GM06990 (cell line): Measurements from ENCODE around the gene XYLT2.

ENCODE experiments used
- DNase-seq: peaks from one replicate; pipeline ENCODE4 v3.0.0-alpha.2; 2011; ENCODE audit not compliant: insufficient read length; ENCODE audit errors: extremely low read depth
- H3K27me3 ChIP-seq: replicated peaks from 2 replicates; pipeline ENCODE4 v1.6.0; 2011; ENCODE audit warnings: low read length; ENCODE audit not compliant: control insufficient read depth, insufficient read depth
- H3K36me3 ChIP-seq: 2 replicates; pipeline ENCODE4 v1.5.1; 2011; ENCODE audit warnings: low read length; ENCODE audit not compliant: control insufficient read depth, insufficient read depth
- H3K4me3 ChIP-seq: replicated peaks from 2 replicates; pipeline ENCODE4 v1.5.1; 2011; ENCODE audit warnings: low read depth, mild to moderate bottlenecking, control low read depth, low read length
- CTCF ChIP-seq: IDR thresholded peaks from 2 replicates; pipeline ENCODE4 v1.5.1; 2011; ENCODE audit warnings: low read length, control low read depth, mild to moderate bottlenecking, inconsistent platforms; ENCODE audit not compliant: insufficient read depth, poor library complexity, severe bottlenecking

The XYLT2 gene

GRCh38 chr17:50386510-50386909 lies 40.6 kb downstream of the XYLT2 start:
- peaks cover 51% of the 10 kb centered on the region for H3K36me3 ChIP-seq
- H3K27me3 ChIP-seq = no peaks in the 10 kb centered on the region
- no peak overlapping the region for H3K4me3 ChIP-seq
- TF ChIP-seq CTCF = no peak
- DNase-seq = no peak

GRCh38 chr17:50388728-50389127 lies 42.8 kb downstream of the XYLT2 start:
- no peak for DNase-seq
- H3K4me3 ChIP-seq = no peak overlapping the region
- TF ChIP-seq CTCF = no peak
- H3K36me3 ChIP-seq = peaks cover 58% of the 10 kb centered on the region
- H3K27me3 ChIP-seq = no peaks in the 10 kb centered on the region

GRCh38 chr17:50389534-50389933 lies 43.6 kb downstream of the XYLT2 start:
- Histone ChIP-seq H3K27me3 (no peaks in the 10 kb centered on the region), H3K4me3 (no peak overlapping the region), H3K36me3 (peaks cover 60% of the 10 kb centered on the region)
- DNase-seq = no peak
- TF ChIP-seq CTCF = no peak

GRCh38 chr17:50392621-50393020 lies 46.7 kb downstream of the XYLT2 start:
- Histone ChIP-seq H3K4me3 (no peak overlapping the region), H3K27me3 (no peaks in the 10 kb centered on the region), H3K36me3 (peaks cover 43% of the 10 kb centered on the region)
- no peak for TF ChIP-seq CTCF
- DNase-seq = no peak

GRCh38 chr17:50393700-50394099 lies 47.8 kb downstream of the XYLT2 start:
- H3K4me3 ChIP-seq = no peak overlapping the region
- TF ChIP-seq CTCF = no peak
- peaks cover 36% of the 10 kb centered on the region for H3K36me3 ChIP-seq
- no peaks in the 10 kb centered on the region for H3K27me3 ChIP-seq
- no peak for DNase-seq

- Histone ChIP-seq H3K27me3 (no peaks in the 10 kb centered on the region), H3K4me3 (no peak overlapping the region), H3K36me3 (peaks cover 33% of the 10 kb centered on the region)
- TF ChIP-seq CTCF = no peak
- no peak for DNase-seq
Measured at GRCh38 chr17:50394711-50395110, 48.8 kb downstream of the XYLT2 start.
